Colon (tissue), 2 donors: Measurements from ENCODE around the gene AGAP3.

Experiments
- FAIRE-seq: peaks from 2 replicates; lab custom pipeline; 2012; peaks lifted over from hg19 to GRCh38; lab: Jason Lieb, UNC
- donor health status: control.
- donor health status: control.

The AGAP3 gene

GRCh38 chr7:151110236-151110940 lies 24.1 kb downstream of the AGAP3 start:
- FAIRE-seq: no peak

- FAIRE-seq: no peak
These were observed 24.8 kb downstream of the AGAP3 start for GRCh38 chr7:151110941-151111645.

- no peak for FAIRE-seq
These were observed 27.3 kb downstream of the AGAP3 start for GRCh38 chr7:151113344-151114150.

DNA sequence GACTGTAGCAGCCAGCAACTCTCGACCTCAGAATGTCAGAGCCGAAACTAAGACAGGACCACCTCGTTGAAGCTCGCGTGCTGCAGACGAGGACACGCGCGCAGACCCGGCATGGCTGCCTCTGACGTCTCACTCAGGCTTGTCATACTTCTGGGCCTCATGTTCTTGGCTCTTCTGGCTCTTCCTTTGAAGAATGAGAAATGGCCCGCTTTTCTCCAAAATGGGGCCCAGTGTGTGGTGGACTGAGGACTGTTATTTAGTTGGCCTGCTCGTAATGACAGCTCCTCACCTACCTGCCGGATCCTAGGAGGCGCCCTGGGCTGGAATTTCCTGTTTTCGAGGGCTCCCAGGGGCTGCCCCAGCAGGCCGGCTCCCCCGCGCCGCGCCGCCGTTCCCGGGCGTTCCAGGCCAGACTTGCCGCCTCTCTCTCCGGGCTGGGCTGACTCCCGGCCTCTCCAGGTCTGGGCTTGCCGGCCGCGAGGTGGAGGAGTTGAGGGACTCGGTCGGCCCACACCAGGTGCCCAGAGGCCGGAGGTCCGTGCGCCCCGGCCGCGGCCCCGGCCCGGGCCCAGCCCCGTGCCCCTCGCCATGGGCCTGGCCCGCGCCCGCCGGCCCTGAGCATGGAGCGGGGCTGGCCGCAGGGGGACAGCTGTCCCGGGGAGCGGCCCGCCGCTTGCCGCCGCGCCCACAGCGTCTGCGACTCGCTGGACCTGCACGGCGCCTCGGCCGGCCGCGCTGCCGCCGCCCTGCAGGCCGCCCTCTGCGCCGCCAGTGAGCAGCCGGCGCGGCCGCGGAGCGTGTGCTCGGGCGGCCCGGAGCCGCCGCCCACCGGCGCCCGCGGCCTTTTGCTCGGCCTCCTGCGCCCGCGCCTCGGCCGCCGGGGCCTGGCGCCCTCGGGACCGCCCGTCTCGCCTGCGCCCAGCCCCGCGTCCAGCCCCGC lies 28.1 kb downstream of the AGAP3 start:
- no peak for FAIRE-seq

- FAIRE-seq: no peak
These were observed 29.0 kb downstream of the AGAP3 start for GRCh38 chr7:151115121-151115835.

GRCh38 chr7:151115836-151116418 lies 29.7 kb downstream of the AGAP3 start:
- no peak for FAIRE-seq

DNA sequence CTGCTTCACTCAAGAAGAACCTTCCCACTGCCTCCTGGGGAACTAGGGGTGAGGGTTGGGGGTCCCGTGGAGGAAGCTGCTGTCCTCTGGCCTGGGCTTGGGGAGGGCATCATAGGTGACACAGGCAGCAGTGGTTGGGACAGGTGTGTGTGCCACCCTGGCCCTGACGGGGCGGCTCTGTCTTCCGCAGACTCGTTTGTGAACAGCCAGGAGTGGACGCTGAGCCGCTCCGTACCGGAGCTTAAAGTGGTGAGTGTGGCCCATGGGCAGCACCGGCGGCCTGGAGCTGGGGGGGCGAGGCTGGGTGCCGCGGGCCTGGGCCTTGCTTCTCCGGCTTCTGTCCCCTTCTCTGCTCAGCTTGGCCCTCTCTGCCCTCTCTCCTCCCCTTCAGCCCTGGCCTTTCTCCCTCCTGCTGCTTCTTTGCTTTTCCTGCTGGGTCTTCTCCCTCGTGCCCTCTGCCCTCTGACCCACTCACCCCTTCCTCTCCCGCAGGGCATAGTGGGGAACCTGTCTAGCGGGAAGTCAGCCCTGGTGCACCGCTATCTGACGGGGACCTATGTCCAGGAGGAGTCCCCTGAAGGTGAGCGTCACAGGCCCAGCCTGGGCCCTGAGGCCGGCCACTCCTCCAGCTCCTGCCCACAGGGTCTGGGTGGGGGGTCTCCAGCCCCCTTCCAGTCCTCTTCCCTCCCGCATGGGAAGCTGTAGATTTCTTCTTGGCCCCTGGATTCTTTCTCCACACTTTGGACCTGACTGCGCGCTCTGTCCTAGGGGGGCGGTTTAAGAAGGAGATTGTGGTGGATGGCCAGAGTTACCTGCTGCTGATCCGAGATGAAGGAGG lies 30.5 kb downstream of the AGAP3 start:
- no peak for FAIRE-seq

GRCh38 chr7:151117565-151117964 lies 31.3 kb downstream of the AGAP3 start:
- no peak for FAIRE-seq

GRCh38 chr7:151118108-151119054 lies 32.1 kb downstream of the AGAP3 start:
- no peak for FAIRE-seq

GRCh38 chr7:151119055-151119415 lies 32.8 kb downstream of the AGAP3 start:
- FAIRE-seq: no peak

GRCh38 chr7:151119902-151120301 lies 33.6 kb downstream of the AGAP3 start:
- no peak for FAIRE-seq

DNA sequence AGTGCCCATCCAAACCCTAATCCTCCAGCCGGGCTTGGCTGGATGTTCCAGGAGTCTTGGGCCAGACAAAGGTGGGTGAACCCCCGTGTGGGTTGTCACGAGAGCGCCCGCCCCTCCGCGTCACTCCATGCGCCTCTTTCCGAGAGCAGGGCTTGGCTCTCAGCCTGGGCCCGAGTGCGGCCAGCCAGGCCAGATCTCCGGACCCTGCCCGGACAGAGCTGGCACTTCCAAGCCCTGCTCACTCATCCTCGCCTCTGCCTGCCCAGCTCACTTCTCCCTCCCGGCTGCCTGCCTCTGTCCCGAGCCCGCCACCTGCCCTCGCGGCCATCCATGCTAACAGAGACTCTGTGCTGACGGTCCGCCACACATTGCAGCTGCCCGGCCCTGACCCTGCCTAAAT lies 34.6 kb downstream of the AGAP3 start:
- no peak for FAIRE-seq

- no peak for FAIRE-seq
These were observed 35.3 kb downstream of the AGAP3 start for GRCh38 chr7:151121380-151122170.

- FAIRE-seq: no peak
These were observed 36.0 kb downstream of the AGAP3 start for GRCh38 chr7:151122276-151122675.

DNA sequence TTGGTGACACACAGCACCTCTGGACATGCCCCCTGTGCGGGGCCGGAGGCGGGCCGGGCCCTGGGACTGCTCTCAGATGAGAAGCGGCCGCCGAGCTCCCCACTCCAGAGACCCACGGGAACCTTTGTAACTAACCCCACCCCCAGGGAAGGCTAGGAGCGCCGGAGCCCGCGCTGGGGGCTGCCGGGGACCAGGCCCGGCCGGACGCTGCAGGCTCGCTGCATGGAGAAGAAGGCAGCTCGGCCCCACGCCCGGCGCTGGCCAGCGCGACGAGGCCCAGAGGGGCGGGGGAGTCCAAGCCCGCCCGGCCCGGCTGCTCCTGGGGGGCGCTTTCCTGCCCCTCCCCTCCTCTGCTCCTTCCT lies 36.5 kb downstream of the AGAP3 start:
- FAIRE-seq: no peak

DNA sequence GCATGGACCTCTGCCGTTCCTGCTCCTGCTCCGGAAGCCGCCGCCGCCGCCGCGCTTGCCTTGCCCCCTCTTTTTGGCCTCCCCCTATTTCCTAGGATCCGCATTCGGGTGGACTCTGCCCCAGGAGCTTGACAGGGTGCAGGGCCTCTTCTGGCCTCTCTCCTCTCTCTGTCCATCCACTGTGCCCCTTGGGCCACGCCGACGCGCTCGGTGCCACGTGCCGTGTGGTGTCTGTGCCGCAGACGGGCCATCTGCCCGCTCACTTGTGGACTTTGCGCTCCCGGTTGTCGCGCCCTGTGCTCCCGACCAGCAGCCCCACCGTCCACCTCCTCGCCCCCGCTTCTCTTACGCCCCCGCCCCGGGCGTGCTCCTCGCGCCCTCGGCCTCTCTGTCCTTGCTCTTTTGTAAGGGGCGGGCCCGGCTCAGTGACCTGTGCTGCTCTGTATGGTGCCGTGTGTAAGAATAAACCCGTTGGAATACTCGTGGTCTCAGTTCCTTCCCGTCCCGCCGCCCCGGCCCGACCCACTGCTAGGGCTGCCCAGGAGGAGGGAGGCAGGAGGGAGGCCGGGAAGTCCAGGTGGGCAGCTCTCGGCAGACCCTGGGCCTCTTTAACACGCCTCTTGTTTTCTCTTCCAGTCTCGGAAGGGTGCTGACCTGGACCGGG lies 37.0 kb downstream of the AGAP3 start:
- FAIRE-seq: no peak

GRCh38 chr7:151123822-151124464 lies 37.7 kb downstream of the AGAP3 start:
- FAIRE-seq: no peak
